Fibroblast of the aortic adventitia (primary cell): ENCODE data around the gene CDH8. TPM values are rescaled to one million over a fixed set of nuclear protein-coding genes. Genes with fewer than 3 reads are reported as not detected.

Experiments
- DNase-seq: peaks from one replicate; pipeline ENCODE4 v3.0.0-alpha.2; 2010; ENCODE audit warnings: low read depth
- H3K4me3 ChIP-seq: 2 replicates; pipeline ENCODE4 v1.5.1; 2011; ENCODE audit warnings: low read depth, mild to moderate bottlenecking, control low read depth, low read length, moderate library complexity
- CTCF ChIP-seq: IDR thresholded peaks from 2 replicates; pipeline ENCODE4 v1.5.1; 2011; ENCODE audit warnings: mild to moderate bottlenecking, low read length, control low read depth, inconsistent platforms; ENCODE audit not compliant: insufficient read depth
- total RNA-seq: library from RNA; depleted of rRNA; stranded (reverse); fragments of >200 nt; gene quantifications from 2 replicates; pipeline ENCODE4 v1.2.3, GENCODE V29; 2012; ENCODE audit warnings: low replicate concordance

Gene CDH8
- total RNA-seq, 1 donor: not detected

GRCh38 chr16:61862221-61863155 is 173.8 kb downstream of the CDH8 start:
- no peak for TF ChIP-seq CTCF
- DNase-seq: no peak
- H3K4me3 ChIP-seq: no peak overlapping the region

- no peak for TF ChIP-seq CTCF
- no peak for DNase-seq
- H3K4me3 ChIP-seq: no peak overlapping the region
Measured at GRCh38 chr16:61858988-61859387, 177.2 kb downstream of the CDH8 start.

GRCh38 chr16:61842666-61843065 is 193.6 kb downstream of the CDH8 start:
- no peak for DNase-seq
- no peak overlapping the region for H3K4me3 ChIP-seq
- no peak for TF ChIP-seq CTCF

- DNase-seq: no peak
- H3K4me3 ChIP-seq: no peak overlapping the region
- no peak for TF ChIP-seq CTCF
Measured at GRCh38 chr16:61836804-61837393, 199.3 kb downstream of the CDH8 start.

GRCh38 chr16:61834082-61834481 is 202.2 kb downstream of the CDH8 start:
- TF ChIP-seq CTCF: no peak

GRCh38 chr16:61831351-61831917 is 204.8 kb downstream of the CDH8 start:
- H3K4me3 ChIP-seq: no peak overlapping the region
- no peak for TF ChIP-seq CTCF
- no peak for DNase-seq

More at GRCh38 chr16:61834082-61834481, 202.2 kb downstream of the CDH8 start:
- H3K4me3 ChIP-seq: no peak overlapping the region
- DNase-seq: no peak
